Fibroblast of skin of scalp (primary cell): Measurements from ENCODE around the gene FMNL1. TPM values are rescaled to one million over a fixed set of nuclear protein-coding genes. Genes with fewer than 3 reads are reported as not detected.
A peak's percentile ranks its signal among the peaks of the same experiment; 100 is the strongest.

Experiments used
- DNase-seq: peaks from one replicate; pipeline ENCODE4 v3.0.0-alpha.2; 2013
- polyA plus RNA-seq, 2 experiments: library from polyadenylated mRNA; unstranded; fragments of 120-200 nt; gene quantifications; one replicate each; pipeline ENCODE4 v1.2.1, GENCODE V29; 2013; ENCODE audit not compliant: insufficient read length in 2 of 2

The FMNL1 gene, protein sequence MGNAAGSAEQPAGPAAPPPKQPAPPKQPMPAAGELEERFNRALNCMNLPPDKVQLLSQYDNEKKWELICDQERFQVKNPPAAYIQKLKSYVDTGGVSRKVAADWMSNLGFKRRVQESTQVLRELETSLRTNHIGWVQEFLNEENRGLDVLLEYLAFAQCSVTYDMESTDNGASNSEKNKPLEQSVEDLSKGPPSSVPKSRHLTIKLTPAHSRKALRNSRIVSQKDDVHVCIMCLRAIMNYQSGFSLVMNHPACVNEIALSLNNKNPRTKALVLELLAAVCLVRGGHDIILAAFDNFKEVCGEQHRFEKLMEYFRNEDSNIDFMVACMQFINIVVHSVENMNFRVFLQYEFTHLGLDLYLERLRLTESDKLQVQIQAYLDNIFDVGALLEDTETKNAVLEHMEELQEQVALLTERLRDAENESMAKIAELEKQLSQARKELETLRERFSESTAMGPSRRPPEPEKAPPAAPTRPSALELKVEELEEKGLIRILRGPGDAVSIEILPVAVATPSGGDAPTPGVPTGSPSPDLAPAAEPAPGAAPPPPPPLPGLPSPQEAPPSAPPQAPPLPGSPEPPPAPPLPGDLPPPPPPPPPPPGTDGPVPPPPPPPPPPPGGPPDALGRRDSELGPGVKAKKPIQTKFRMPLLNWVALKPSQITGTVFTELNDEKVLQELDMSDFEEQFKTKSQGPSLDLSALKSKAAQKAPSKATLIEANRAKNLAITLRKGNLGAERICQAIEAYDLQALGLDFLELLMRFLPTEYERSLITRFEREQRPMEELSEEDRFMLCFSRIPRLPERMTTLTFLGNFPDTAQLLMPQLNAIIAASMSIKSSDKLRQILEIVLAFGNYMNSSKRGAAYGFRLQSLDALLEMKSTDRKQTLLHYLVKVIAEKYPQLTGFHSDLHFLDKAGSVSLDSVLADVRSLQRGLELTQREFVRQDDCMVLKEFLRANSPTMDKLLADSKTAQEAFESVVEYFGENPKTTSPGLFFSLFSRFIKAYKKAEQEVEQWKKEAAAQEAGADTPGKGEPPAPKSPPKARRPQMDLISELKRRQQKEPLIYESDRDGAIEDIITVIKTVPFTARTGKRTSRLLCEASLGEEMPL
- 2.4 TPM for polyA plus RNA-seq (2013, experiment 1 of 2; ENCODE audit: insufficient read length)
- 1.9 TPM for polyA plus RNA-seq (2013, experiment 2 of 2; ENCODE audit: insufficient read length)

DNA sequence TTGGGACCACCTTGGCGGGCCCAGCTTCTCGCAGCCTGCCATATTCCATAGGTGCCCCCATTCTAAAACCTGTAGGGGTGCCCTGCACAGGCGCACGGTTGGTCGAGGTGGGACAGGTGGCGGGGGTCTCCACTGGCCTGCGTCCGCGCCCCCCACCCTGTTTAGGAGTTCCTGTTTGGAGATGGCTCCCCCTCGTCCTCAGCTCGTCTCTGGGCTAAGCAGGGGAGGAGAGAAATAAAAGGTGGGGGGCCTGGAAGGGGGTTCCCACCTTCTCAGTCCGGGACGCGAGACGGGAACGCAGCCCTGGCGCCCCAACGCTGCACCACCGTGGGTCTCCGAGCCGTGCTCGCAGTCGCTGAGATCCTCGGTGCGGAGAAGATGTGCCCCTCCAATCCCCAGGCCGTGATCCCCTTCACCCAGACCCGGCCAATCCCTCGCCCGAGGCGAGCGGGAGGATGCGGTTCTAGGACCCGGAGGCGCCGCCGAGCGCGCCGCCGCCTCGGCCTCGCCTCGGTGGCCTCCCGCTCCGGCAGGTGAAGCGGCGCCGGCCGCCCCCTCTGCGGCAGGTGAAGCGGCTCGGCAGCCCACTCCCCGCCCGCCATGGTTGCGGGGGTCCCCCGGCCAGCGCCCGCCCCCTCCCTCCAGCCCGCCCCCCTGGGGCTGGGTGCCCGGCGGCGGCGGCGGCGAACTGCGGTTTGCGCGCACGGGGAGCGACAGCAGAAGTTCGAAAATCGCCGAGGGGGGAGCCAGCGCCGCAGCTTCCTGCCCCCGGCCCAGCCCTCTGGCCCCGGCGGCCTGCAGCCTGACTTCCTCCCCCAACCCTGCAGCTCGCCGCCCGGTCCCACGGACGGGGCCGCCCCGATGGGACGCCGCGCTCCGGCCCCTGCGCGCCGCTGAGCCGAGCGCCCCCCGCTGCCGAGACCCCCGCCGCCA is at the start of gene FMNL1:
Gene FMNL1 (plus strand): TSS at position 805 of the 933 bp plus-strand sequence. CDS start 240 bp downstream, outside the sequence.
- DNase-seq, result no peak

DNA sequence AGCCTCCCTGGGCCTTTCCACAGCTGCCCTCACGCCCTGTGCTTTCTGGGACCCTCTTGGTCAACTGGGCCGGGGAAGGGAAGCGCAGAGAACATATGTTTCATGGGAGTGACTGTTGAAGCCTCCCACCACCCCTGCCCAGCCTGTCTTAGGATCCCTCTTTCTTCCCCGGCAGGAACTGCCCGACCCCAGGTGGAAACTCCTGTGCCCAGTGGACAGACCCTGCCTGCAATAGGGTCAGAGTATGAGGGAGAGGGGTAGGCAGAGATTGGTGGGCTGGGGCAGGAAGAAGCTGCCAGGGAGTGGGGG is 49.5 kb upstream of the FMNL1 start:
- DNase-seq, result no peak

DNA sequence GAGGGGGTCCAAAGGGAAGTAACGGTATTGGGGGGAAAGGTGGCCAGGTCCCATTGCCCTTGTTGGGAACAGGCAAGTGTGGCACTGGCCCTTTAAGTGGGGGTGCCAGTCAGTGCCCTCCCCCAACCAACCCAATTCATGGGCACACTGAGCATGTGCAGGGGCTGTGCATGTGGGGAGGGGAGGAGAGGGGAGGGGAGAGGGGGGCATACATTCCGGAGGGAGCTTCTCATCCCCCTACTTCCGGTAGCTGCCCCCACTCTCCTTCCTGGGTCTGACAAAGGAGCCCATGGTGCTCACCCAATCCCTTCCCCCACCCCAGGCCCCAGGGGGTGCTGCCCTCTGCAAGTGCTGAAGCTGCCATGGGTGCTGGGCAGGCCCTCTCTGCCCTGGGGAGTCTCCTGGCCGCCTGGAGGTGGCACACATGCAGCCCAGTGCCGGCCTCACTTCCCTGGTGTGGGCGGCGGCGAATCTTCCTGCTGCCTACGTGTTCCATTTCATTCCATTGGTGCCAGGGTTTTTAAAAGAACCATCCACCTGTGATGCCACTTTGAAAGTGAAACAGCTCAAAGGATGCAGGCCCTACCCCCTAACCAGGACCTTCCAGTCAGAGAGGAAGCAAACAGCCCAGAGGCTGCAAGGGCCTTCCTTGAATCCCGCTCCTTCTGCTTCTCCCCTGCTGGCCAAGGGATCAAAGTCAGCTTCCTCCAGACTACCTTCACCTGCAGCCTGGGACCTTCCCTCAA is 49.0 kb upstream of the FMNL1 start:
- peak; percentile 93 for DNase-seq

DNA sequence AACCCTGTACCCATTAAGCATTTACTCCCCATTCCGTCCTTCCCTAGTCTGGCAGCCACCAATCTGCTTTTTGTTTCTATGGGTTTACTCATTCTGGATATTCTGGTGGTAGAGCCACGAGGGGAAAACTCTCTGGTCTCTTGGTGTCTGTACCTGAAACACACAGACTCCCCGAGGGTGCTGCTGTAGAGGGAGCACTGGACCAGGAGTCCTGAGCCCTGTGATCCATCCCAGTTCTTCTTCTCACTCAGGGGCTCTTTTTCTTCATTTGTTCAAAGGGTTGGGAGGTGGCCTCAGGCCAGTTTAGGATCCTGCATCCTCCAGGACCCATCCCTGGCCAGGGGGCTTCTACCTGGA is 45.9 kb upstream of the FMNL1 start:
- no peak for DNase-seq

DNA sequence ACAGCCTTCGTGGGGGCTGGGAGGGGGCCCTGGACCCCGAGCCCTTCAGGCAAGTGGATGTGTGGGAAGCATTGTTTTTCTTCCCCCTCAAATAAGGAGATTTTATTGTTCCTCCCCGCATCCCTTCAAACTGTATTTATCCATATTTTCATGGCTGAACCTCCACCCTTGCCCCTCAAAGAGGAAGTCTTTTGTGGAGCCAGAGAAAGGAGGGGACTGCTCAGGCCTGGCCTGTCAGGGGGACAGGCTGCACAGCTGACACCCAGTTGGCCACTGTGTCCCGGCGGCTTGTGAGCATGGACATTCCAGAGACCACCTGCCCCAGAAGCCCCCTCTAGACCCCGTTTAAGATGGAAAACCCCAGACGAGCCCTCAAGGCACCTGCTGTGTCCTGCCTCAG is 44.1 kb upstream of the FMNL1 start:
- DNase-seq, result no peak

DNA sequence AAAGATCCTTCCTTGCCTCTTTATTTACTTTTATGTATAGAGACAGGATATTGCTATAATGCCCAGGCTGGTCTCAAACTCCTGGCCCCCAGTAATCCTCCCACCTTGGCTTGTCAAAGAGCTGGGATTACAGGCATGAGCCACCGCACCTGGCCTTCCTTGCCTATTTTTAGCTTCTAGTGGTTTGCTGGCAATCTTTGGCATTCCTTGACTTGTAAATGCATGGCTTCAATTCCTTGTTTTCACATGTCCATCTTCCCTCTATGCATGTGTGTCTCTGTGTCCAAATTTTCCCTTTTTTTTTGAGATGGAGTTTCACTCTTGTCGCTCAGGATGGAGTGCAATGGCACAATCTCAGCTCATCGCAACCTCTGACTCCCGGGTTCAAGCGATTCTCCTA is 37.5 kb upstream of the FMNL1 start:
- DNase-seq, result no peak

DNA sequence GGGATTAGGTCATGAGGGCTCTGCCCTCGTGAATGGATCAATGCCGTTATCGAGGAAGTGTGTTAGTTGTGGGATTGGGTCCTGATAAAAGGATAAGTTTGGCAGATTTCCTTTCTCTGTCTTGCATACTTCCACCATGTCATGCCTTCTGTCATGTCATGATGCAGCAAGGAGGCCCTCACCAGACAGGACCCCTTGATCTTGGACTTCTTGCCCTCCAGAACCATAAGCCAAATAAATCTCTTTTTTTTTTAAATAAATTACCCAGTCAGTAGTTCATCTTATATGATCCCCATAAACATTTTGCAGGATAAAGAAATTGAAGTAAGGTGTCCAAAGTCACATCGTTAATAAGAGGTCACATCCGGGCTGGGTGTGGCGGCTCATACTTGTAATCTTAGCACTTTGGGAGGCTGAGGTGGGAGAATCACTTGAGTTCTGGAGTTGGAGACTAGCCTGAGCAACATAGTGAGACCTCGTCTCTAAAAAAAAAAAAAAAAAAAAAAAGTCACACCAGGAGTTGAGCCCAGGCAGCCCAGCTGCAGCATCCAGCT is 34.8 kb upstream of the FMNL1 start:
- no peak for DNase-seq

DNA sequence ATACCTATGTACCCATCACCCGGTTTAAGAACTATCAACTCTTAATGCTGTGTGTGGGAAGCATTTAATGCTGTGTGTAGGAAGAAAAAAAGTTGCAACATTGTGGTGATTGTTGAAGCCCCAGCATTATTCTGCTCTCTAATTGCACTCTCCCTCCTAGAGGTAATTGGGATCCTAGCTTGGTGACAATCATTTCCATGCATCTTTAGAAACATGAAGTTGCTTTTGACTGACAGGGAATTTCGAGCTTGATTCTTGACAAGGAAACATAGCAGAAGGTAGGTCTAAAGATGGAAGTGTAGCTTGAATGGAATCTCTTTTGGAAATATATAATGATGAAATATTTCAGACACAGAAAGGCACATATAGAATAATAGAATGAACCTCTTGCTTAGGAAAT is 32.7 kb upstream of the FMNL1 start:
- no peak for DNase-seq

DNA sequence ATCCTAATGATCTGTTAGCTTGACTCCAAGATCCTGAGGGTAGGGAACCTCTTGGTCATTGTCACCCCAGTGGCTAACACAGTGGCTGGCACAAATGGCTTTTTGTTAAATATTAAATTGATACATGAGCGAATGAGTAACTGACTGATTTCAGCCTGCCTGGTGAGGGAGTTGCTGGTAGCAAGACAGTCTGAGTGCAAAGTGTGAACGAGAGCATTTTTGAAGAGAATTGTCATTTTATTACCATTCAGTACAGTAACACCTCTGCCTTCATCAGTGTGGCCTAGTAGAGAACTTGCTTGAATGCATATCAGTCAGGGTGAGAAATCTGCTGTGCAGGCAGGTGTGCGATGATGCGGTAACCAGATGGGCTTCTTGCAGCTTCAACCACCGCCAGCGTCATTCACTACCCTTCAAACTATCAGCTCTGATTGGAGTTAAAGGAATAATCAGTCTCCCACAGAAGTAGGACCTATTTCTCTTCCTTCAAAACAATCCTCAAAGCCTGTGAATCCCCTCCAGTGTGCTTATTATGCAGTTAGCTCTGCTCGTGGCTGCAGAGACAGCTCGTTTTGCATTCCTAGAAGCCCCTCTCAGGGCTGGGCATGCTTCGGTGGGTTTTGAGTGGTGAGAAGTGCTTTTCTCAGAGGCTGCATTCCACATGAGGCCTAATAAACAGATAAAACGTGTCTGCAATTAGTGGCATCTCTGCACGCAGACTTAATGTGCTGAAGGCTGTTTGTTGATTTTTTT is 31.0 kb upstream of the FMNL1 start:
- no peak for DNase-seq

DNA sequence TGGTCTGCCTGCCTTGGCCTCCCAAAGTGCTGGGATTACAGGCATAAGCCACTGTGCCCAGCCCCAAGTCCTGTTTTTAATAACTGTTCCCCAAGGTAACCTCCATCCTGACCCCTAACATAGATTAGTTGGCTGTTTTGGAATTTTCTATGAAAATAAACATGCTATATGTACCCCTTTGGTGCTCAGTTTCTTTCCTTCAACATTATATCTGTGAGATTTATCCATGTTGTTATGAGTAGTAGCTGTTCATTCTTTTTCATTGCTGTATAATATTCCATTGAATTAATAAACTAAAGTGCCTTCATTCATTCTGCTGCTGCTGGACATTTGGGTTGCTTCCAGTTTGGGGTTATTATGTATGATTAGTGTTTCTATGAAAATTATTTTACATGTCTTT is 26.3 kb upstream of the FMNL1 start:
- DNase-seq, result no peak

DNA sequence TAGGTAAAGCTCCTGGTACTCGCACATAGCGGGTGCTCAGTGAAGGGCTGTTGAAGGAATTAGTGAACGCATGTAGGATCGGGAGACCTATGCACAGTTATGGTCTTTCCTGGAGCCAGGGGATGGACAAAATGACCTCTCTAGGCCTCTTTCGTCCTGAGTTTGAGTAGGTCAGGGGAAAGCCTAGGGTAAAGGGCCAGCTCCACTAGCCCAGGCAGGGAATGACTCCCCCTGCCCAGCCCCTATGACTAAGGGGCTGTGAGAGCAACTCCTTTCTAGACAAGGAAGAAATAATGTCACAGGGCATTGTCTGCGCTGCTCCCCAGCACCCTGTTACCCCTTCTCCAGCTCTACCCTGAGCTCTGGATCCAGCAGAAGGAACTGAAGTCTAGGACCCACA is 24.6 kb upstream of the FMNL1 start:
- no peak for DNase-seq

DNA sequence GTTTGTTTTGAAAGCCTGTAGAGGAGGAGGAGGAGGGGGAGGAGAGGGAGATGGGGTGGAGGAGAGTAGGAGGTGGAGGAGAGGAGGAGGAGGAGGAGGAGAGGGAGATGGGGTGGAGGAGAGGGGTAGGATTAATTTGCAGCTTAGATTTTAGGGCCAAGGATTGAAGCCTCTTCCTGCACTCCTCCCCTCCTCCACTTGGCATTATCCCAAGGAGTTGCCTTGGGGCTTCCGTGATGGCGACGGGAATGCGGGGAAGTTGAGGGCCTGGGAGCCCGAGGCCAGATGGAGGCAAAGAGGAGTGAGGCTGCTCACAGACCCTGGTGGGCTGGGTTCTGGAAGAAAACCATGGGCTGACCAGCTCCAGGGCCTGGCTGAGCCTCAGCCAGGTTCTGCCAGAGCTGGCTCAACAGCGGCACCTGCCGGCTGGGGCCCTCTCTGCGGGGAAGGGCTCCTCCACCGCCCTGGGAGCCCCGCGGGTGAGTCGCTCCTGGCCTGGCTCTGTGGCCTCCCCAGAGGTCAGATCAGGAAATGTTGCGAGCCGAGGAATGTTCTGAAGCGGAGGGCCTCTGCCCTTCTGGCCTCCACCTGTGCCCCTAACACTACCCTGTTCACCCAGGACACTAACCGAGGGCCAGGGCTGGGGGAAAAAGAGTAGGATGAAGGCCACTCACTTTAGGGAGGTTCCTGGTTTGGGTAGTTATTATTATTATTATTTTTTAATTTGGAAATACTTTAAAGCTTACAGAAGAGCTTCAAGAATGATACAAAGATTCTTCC is 23.9 kb upstream of the FMNL1 start:
- DNase-seq, result peak; percentile 87

DNA sequence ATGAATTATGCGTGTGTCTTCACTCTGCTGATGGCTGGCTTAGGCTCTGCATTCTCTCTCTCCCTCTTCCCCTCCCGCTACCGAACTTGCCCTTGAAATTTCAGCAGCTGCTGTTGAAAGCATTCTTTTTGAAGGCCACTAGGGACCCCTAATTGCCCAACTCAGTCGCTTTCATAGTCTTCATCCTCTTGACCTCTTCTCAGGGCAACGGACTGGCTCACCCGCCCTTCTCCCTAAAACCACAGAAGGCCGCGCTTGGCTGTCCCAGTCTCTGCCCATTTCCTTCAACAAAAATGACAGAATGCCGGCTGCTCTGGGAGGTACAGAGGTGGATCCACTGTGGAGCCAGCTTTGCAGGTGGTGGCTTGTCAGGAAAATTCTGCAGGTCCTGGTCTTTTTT is 21.0 kb upstream of the FMNL1 start:
- peak; percentile 17 for DNase-seq

DNA sequence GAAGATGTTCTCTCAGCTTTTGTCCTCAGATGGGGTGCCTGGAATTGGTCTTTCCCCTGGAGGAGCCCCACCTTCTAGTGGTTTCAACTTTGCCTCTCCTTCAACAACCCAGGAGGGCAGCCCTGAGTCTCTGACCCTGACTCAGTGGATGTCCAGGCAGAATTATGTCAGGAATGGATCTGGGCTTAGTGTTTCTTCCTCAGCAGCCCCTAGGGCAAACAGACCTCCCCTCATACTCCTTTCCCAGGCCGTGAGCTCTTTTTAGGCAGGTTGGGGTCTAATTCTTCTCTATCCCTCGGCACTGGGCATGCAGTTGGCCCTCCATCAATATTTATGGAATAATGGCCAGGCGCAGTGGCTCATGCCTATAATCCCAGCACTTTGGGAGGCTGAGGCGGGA is 20.2 kb upstream of the FMNL1 start:
- DNase-seq, result no peak

DNA sequence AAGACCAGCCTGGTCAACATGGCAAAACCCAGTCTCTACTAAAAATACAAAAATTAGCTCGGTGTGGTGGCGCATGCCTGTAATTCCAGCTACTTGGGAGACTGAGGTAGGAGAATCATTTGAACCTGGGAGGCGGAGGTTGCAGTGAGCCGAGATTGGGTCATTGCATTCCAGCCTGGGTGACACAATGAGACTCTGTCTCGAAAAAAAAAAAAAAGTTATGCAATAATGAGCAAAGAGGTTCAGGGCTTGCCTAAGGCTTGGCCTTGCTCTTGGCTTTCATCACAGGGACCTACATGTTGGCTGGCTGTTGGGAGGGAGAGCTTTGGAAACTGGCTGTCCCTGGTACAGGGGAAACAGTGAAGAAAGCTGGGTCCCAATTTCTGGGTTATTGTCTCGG is 19.8 kb upstream of the FMNL1 start:
- peak; percentile 11 for DNase-seq

DNA sequence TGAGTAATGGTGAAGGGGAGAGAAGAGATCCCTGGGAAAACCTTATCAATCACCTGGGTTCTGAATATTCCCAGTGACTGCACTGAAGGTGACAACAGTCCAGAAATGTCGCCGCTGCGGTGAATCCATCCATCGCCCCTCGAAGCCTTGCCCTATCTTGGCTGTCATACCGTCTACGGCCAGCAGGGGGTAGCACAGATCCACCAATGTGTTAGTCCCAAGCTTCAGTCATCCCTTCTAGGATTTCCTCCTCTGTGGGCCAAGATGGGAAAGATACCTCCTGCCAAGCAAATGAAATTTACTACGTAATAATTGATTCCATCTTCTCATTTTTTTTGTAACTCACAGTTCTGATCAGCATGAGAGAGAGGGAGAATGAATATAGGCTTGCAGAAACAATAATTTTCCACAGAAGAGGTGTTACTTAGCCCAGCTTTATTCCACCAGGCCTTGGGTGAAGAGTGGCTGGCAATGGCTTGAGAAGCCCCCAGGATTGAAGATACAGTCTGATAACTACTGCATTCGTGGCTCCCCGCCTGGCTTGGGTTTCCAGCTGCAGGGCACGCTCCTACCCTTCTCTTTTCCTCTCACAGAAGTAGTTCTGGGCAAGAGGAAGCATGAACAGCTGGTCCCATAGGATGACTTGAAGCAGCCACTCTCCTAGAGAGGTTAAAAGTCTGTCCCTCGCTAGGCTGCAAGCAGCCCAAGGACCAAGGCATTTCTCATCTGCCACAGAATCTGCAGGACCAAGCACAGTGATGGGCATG is 2.6 kb upstream of the FMNL1 start:
- DNase-seq, result peak; percentile 88

DNA sequence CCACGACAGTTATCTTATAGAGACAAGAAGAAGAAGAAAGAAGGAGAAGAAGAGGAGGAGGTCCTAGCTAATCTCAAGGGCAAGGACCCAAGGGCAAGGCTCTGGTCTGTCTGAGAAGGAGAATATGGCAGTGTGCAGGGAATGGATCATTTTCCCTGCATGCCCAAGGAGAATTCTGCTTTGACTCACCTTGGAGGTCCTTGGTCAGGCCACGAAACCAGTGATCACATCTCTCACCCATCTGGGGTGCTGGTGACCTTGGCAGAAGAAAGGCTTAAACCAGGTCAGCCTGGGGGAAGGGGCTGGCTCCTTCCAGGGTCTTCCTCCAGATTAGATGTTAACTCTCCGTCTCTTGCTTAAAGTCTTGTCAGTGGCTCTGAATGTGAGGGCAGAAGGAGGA is 1.6 kb upstream of the FMNL1 start:
- no peak for DNase-seq

DNA sequence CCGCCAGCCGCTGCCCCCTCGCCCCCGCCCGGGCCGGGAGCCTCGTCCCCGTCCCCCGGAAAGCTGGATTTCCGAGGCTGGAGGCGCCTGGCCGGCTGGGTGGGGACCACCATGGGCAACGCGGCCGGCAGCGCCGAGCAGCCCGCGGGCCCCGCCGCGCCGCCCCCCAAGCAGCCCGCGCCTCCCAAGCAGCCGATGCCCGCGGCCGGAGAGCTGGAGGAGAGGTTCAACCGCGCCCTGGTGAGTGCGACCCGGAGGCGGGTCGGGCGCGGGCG is 266 bp downstream of the FMNL1 start:
- no peak for DNase-seq
